Upper lobe of left lung (tissue), 4 donors: ENCODE measurements around the gene MAP1S.

Experiments used
- CTCF ChIP-seq, 6 experiments: fragments of 450-650 bp in 4 of 6; fragments of 200-600 bp in 2 of 6; sonication (generic) in 2 of 6; IDR thresholded peaks; one replicate each; pipeline ENCODE4 v1.5.1; 2016 to 2019; ENCODE audit warnings: antibody characterized with exemption in 6 of 6
- EP300 ChIP-seq, 4 donors: sonication (generic); formaldehyde crosslinking; IDR thresholded peaks; one replicate each; pipeline ENCODE4 v1.5.1; 2017; ENCODE audit warnings: antibody characterized with exemption in 4 of 4, control low read depth in 2 of 4
- POLR2A ChIP-seq, 4 donors: fragments of 450-650 bp; IDR thresholded peaks; one replicate each; pipeline ENCODE4 v1.5.1; 2016 to 2017; ENCODE audit warnings: antibody characterized with exemption in 4 of 4, mild to moderate bottlenecking in 2 of 4
- POLR2AphosphoS5 ChIP-seq, 2 donors: sonication (generic); formaldehyde crosslinking; IDR thresholded peaks; one replicate each; pipeline ENCODE4 v1.5.1; 2017; ENCODE audit warnings: antibody characterized with exemption in 2 of 2

GRCh38 chr19:17755443-17755890, 36.2 kb downstream of the MAP1S start:
- no peak for TF ChIP-seq POLR2AphosphoS5 (IDR thresholded peaks at IDR 0.05)
- no peak for TF ChIP-seq CTCF (IDR thresholded peaks at IDR 0.05)
- no peak for TF ChIP-seq EP300 (IDR thresholded peaks at IDR 0.05)
- no peak for TF ChIP-seq POLR2A (IDR thresholded peaks at IDR 0.05)
